H1 (cell line): ENCODE measurements around the gene FNIP2. TPM values are rescaled to one million over a fixed set of nuclear protein-coding genes. Genes with fewer than 3 reads are reported as not detected.

Experiments used
- EGR1 ChIP-seq: IDR thresholded peaks from 2 replicates; pipeline ENCODE4 v1.6.1; 2011; ENCODE audit warnings: low read depth, low read length, borderline replicate concordance
- SIN3A ChIP-seq, 2 experiments: IDR thresholded peaks in 1 of 2; conservative IDR thresholded peaks in 1 of 2; 2 replicates each; pipeline ENCODE4 v1.6.1; 2011 to 2012; ENCODE audit warnings: low read length in 2 of 2, improper control_type of control experiment in 1 of 2, low read depth in 1 of 2, mild to moderate bottlenecking in 1 of 2
- SUZ12 ChIP-seq: fragments of 200-600 bp; sonication (generic); IDR thresholded peaks from 2 replicates; pipeline ENCODE4 v1.6.1; 2012; ENCODE audit warnings: mild to moderate bottlenecking, inconsistent platforms, low read length, moderate library complexity, mixed read lengths
- TEAD4 ChIP-seq: IDR thresholded peaks from 2 replicates; pipeline ENCODE4 v1.6.1; 2012; ENCODE audit warnings: low read depth, low read length, inconsistent platforms, mixed read lengths
- polyA plus RNA-seq, 7 experiments: library from polyadenylated mRNA; depleted of rRNA in 3 of 7; stranded (reverse) in 5 of 7; unstranded in 2 of 7; fragments of >200 nt in 5 of 7; fragments of 200-250 nt in 2 of 7; gene quantifications; 1 replicate in 5 of 7; 2 replicates in 1 of 7; 4 replicates in 1 of 7; pipeline versions ENCODE4 v1.2.1 to v1.2.3, GENCODE V29; 2011 to 2013; ENCODE audit warnings: missing spikeins in 2 of 7, mixed read lengths in 2 of 7
- total RNA-seq: library from RNA; stranded (reverse); fragmentation: NEBNext Ultra II Directional; extraction: Animal tissue kit (Norgen Biotek cat#: 25700); gene quantifications from 2 replicates; pipeline ENCODE4 v1.2.1, GENCODE V29; 2021
- TF ChIP-seq, protein P1 (sequence below), 3 experiments: IDR thresholded peaks; 1 replicate in 2 of 3; 2 replicates in 1 of 3; pipeline versions ENCODE4 v1.5.1 to v1.6.1; 2011; ENCODE audit warnings: low read length in 3 of 3, mild to moderate bottlenecking in 3 of 3, inconsistent platforms in 2 of 3, low read depth in 1 of 3, moderate library complexity in 1 of 3; ENCODE audit not compliant: insufficient read depth in 1 of 3; ENCODE audit errors: control extremely low read depth in 1 of 3

The FNIP2 gene
- total and polyA plus RNA-seq, 2 of the 8 experiments (the other 6 are each of a cell fraction or from before 2014, with no cell fraction given) = 4.0 to 13.0 TPM

DNA sequence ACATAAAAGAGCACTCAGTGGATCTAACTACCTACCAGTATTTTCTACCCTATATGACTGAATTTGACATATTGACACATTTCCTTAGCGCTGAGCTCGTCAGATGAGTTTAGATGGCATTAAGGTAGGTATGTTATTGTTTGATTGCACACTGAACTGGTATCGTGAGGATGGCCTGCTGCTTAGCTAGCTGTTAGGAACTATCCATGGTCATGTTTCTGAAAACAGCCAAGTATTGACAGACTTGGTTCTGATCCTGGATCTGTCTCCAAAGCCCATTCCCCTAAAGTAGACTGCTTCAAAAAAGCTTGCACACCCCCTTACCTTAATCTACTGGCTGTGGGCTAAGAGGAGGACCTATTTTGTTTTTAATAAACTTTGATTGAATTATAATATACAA lies 32.9 kb downstream of the FNIP2 start (continued):
- TF ChIP-seq TEAD4 (no peak), SIN3A (conservative IDR thresholded peaks at IDR 0.05 in 1 of 2, IDR thresholded peaks at IDR 0.05 in 1 of 2; ENCODE audit: low read depth in 1 of 2, low read length in 2 of 2) (no peak), SUZ12 (no peak), EGR1 (no peak)
- TF ChIP-seq, protein P1, sequence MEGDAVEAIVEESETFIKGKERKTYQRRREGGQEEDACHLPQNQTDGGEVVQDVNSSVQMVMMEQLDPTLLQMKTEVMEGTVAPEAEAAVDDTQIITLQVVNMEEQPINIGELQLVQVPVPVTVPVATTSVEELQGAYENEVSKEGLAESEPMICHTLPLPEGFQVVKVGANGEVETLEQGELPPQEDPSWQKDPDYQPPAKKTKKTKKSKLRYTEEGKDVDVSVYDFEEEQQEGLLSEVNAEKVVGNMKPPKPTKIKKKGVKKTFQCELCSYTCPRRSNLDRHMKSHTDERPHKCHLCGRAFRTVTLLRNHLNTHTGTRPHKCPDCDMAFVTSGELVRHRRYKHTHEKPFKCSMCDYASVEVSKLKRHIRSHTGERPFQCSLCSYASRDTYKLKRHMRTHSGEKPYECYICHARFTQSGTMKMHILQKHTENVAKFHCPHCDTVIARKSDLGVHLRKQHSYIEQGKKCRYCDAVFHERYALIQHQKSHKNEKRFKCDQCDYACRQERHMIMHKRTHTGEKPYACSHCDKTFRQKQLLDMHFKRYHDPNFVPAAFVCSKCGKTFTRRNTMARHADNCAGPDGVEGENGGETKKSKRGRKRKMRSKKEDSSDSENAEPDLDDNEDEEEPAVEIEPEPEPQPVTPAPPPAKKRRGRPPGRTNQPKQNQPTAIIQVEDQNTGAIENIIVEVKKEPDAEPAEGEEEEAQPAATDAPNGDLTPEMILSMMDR (IDR thresholded peaks at IDR 0.05; ENCODE audit: control extremely low read depth in 1 of 3, insufficient read depth in 1 of 3, low read depth in 1 of 3, low read length in 3 of 3) = no peak
